Adipose tissue (tissue), 3 donors: ENCODE results near the gene TMEM145. TPM values are rescaled to one million over a fixed set of nuclear protein-coding genes. Genes with fewer than 3 reads are reported as not detected.
A peak's percentile ranks its signal among the peaks of the same experiment; 100 is the strongest.
"Not testable (repeated sequence)": the region's sequence is repeated elsewhere in the genome, so short reads cannot be mapped to it uniquely, and the experiment has no call there.

ENCODE experiments used
- H3K27ac ChIP-seq: one replicate; pipeline ENCODE4 v1.5.1; 2013; ENCODE audit warnings: low read depth, low read length
- WGBS, 3 donors: extraction: QIAGEN DNeasy Blood & Tissue Kit; methylation state at CpG; one replicate each; pipeline ENCODE4 v1.1.7; 2013; 5-methylcytosine and 5-hydroxymethylcytosine counted together
- polyA plus RNA-seq, 3 donors: library from polyadenylated mRNA; stranded (reverse); fragments of 200-250 nt; gene quantifications; one replicate each; pipeline ENCODE4 v1.2.3, GENCODE V29; 2013
- donor health status: healthy with polysubstance abuse.
- donor health status: Bipolar disorder and iron deficiency.
- donor health status: healthy.

Gene TMEM145
- 1 to 10 TPM in 1 of 3 donors, under 1 TPM in 1, not detected in 1; 0.10 to 1.4 TPM for polyA plus RNA-seq

- 1% methylated on average over 40 to 67 of the region's 67 CpGs for WGBS, 3 donors
- H3K27ac ChIP-seq, result no peak within 1 kb of the TSS
These were observed at the start of gene TMEM145 for GRCh38 chr19:42313096-42313839. TSS of gene TMEM145 (plus strand) at chr19:42313309. CDS start at chr19:42313377, 68 bp downstream.

DNA sequence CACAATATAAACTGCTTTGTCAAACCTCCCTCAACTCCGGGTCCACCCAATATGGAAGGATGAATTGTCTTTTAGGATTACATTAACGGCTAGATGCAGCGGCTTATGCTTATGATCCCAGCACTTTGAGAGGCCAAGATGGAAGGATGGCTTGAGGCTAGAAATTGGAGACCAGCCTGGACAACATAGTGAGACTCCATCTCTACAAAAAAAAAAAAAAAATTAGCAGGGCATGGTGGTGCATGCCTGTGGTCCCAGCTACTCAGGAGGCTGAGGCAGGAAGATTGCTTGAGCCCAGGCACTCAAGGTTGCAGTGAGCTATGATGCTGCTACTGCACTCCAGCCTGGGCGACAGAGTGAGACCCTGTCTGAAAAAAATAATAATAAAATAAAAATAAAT is 47.0 kb upstream of the TMEM145 start:
- 91 to 93% (median 92%) methylated on average over 4 of the region's 4 CpGs for WGBS, 3 donors
- not testable (repeated sequence) for H3K27ac ChIP-seq

DNA sequence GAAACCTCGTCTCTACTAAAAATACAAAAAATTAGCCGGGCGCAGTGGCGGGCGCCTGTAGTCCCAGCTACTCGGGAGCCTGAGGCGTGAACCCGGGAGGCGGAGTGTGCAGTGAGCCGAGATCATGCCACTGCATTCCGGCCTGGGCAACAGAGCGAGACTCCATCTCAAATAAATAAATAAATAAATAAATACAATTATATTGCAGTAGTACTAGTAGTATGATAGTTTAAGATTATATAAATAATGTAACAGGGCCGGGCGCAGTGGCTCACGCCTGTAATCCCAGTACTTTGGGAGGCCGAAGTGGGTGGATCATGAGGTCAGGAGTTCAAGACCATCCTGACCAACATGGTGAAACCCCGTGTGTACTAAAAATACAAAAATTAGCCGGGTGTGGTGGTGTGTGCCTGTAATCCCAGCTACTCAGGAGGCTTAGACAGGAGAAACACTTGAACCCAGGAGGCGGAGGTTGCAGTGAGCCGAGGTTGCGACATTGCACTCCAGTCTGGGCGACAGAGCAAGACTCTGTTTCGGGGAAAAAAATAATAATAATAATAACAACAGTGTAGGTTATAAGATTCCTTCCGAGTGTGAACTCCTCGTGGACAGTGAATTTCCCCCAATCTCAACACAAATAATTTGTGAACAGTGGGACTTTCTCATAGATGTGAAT is 46.0 kb upstream of the TMEM145 start:
- 92 to 95% (median 93%) methylated on average over 22 to 25 of the region's 25 CpGs for WGBS, 3 donors
- not testable (repeated sequence) for H3K27ac ChIP-seq

GRCh38 chr19:42267644-42268141 is 45.4 kb upstream of the TMEM145 start:
- 6 to 9% (median 8%) methylated on average over 13 of the region's 13 CpGs for WGBS, 3 donors

DNA sequence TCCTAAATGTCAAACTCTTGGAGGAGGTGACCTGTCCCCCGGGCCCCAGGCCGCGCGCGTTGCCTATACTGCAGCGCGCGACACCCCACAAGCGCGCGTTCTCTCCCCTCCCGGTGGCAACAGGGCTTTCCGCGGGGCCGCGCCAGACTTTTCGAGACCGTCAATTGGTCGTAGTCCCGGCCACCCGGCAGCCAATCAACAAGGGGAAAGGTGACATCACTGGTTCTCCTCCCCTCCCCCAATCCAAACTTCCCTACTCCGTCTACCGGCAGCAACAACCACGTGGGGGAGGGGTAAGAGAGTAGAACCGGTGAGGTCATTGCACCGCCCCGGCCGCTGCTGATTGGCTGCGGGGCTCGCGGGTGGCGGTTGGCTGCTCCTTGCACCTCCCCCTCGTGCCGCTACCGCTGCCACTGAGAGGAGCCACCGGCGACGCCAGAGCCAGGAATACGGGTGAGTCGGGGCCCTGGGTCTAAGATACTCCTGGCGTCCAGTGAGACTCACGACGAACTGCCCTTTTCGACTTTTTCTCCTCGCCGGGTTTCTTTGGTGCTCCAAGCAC is 44.9 kb upstream of the TMEM145 start:
- H3K27ac ChIP-seq, result peak overlapping the region; percentile 75
- WGBS, 3 donors, result 0 to 1% (median 0%) methylated on average over 45 to 46 of the region's 46 CpGs

More at GRCh38 chr19:42267644-42268141, 45.4 kb upstream of the TMEM145 start:
- H3K27ac ChIP-seq, result no peak overlapping the region

DNA sequence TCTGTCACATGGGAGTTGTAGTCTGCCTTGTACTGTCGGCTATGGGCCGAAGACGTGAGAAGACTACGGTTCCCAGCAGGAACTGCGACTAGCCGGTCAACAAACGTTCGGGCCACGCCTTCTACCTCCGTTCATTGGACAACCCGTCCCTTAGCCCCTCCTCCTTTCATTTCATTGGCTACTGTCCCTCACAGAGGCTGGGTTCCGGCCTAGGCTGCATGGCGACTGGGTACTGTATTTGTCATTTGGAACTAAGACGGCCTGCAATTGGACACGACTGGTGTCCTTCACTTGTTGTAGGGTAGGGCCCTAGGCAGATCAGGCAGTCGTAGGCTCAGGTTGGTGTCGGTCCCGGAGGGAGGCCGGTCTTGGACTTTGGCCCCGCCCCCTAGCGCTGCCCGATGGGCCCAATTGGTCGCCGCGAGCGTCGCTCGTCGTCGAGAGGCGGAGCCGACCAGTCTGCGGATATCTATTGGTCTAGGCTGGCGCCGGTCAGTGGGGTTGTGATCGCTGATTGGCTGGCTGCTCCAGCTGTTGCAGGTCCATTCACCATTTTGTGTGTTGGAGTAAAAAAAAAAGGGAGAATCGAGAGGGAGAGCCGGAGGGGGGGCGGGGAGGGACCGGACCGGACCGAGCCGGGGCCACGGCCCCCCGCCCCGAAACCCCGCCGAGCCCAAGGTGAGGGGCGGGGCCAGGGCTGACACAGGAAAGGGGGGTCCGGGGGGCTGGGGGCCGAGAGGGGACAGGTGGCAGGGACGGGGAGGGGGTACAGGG is 44.2 kb upstream of the TMEM145 start, which contains the start of gene CIC:
CIC (plus strand) TSS at position 549 of the 774 bp plus-strand sequence. CDS start 2,532 bp downstream, outside the sequence.
- 0 to 1% (median 0%) methylated on average over 42 to 52 of the region's 52 CpGs for WGBS, 3 donors
- peak within 1 kb of the TSS; percentile 75 for H3K27ac ChIP-seq

DNA sequence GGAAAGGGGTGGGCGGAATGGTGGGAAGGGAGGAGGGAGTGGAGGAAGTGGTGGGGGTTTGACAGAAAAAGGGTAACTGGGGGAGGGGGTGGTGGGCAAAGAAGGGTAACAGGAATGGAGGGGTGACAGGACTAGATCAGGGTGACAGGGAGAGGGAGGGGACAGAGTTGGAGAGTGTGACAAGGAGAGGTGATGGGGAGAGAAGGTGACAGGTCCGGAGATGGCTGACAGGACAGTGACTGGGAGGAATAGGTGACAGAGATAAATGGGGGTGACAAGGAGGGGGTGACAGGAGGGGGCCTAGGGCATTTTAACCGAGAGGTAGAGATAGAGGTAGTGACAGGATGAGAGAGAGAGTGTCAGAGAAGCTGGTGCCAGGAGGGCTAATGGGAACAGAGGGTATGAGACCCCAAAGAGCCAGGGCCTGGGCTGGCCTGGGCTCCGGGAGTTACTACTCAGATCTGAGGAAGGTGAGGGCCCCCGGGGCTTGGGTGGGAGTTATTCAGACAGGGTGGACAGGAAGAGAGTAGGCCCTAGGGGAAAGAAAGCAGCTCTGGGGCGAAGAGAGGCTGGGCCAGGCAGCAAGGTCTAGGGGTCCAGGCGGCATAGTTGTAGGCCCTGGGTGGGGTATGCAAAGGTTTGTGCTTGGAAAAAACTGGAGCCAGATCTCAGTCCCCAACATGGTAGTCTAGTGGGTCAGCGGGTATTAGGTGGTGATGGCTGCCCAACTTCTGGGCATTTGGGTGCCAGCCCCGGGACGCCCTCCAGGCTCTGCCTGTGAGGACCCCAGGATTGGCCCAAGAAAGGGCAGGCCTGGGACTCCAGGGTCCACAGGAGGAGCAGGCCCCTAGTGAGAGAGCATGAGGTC is 43.4 kb upstream of the TMEM145 start:
- 26 to 31% (median 31%) methylated on average over 10 of the region's 10 CpGs for WGBS, 3 donors
- H3K27ac ChIP-seq, result peak overlapping the region; percentile 45

DNA sequence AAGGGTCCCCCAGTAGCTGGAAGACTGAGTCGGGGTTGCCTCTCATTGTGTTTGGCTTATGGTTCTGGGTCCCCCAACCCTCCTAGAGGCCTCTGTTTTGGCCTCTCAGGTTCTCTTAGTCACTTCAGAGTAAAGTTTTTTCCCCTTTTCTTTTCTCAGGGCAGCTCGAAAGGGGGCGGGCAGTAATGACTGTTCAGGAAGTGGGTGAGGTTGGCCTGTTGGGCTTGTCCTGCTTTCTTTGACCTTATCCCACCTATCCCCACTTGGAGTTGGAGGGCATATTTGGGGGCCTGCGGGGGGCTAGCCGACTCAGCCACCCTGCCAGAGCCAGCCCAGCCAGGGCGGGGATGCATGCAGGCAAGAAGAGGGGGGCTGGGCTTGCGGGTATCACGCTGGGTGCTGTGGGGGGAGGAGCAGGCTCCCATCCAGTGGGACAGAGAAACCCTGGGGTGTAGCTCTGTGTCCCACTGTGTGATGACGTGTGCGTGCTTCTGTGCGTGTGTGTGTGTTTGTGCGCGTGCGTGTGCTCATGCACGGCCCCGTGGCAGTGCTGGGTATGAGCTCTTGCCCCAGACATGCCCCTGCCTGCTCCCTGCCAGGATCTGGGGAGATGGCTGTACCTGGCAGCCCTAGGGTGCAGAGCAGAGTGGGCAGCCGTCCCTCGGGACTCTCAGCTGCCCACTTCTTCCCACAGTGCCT is 42.6 kb upstream of the TMEM145 start:
- 6 to 9% (median 6%) methylated on average over 16 to 18 of the region's 18 CpGs for WGBS, 3 donors
- peak overlapping the region; percentile 45 for H3K27ac ChIP-seq

GRCh38 chr19:42271045-42271419 is 42.1 kb upstream of the TMEM145 start:
- 46 to 65% (median 54%) methylated on average over 3 of the region's 3 CpGs for WGBS, 3 donors
- no peak overlapping the region for H3K27ac ChIP-seq

GRCh38 chr19:42271861-42272534 is 41.1 kb upstream of the TMEM145 start:
- H3K27ac ChIP-seq, result no peak overlapping the region

DNA sequence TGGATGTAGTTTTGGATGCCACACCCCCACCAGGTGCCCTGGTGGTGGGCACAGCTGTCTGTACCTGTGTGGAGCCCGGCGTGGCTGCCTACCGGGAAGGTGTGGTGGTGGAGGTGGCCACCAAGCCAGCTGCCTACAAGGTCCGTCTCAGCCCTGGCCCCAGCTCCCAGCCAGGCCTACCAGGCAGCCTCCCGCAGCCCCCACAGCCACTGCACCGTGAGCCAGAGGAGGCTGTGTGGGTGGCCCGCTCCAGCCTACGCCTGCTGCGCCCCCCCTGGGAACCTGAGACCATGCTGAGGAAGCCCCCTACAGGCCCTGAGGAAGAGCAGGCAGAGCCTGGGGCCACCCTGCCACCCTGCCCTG is 40.6 kb upstream of the TMEM145 start:
- whole genome bisulfite sequencing, 3 donors, result 79 to 84% (median 83%) methylated on average over 9 of the region's 9 CpGs
- no peak overlapping the region for H3K27ac ChIP-seq

More at GRCh38 chr19:42271861-42272534, 41.1 kb upstream of the TMEM145 start:
- 85 to 90% (median 89%) methylated on average over 33 to 35 of the region's 35 CpGs for WGBS, 3 donors

- 94 to 97% (median 96%) methylated on average over 23 of the region's 23 CpGs for WGBS, 3 donors
- no peak overlapping the region for H3K27ac ChIP-seq
These were observed 40.1 kb upstream of the TMEM145 start for GRCh38 chr19:42272989-42273406.

DNA sequence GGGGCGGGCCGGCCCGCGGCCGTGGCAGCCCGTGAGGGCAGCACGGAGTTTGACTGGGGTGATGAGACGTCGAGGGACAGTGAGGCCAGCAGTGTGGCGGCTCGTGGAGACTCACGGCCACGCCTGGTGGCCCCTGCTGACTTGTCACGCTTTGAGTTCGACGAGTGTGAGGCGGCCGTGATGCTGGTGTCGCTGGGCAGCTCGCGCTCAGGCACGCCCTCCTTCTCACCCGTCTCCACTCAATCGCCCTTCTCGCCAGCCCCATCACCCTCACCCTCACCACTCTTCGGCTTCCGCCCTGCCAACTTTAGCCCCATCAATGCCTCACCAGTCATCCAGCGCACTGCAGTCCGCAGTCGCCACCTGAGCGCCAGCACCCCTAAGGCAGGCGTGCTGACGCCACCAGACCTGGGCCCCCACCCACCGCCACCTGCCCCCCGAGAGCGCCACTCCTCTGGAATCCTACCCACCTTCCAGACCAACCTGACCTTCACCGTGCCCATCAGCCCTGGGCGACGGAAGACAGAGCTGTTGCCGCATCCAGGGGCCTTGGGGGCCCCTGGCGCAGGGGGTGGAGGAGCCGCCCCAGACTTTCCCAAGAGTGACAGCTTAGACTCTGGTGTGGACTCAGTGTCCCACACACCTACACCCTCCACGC is 39.6 kb upstream of the TMEM145 start:
- H3K27ac ChIP-seq, result no peak overlapping the region
- WGBS, 3 donors, result 95 to 97% (median 96%) methylated on average over 34 to 43 of the region's 43 CpGs

GRCh38 chr19:42274065-42274682 is 38.9 kb upstream of the TMEM145 start:
- WGBS, 3 donors, result 92% methylated on average over 15 to 22 of the region's 22 CpGs
- no peak overlapping the region for H3K27ac ChIP-seq

- 61 to 75% (median 67%) methylated on average over 7 of the region's 7 CpGs for WGBS, 3 donors
These were observed 38.0 kb upstream of the TMEM145 start for GRCh38 chr19:42275103-42275502.

DNA sequence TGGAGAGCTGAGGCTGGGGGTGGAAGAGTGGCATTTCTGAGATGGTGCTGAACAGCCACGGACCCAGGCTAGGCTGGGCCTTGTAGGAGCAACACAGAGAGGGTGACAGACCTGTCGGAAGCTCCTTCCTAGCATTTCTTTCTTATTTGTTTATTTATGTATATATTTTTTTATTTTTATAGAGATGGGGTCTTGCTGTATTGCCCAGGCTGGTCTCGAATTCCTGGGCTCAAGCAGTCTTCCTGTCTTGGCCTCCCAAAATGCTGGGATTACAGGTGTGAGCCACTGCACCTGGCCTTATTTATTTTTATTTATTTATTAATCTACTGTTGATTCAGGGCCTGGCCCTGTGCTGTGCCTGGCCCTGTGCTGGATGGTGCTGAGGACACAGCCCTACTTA is 37.6 kb upstream of the TMEM145 start:
- H3K27ac ChIP-seq, result no peak overlapping the region
- WGBS, 3 donors, result 83 to 90% (median 90%) methylated on average over 3 of the region's 3 CpGs

More at GRCh38 chr19:42275103-42275502, 38.0 kb upstream of the TMEM145 start:
- H3K27ac ChIP-seq, result no peak overlapping the region
